Body of pancreas (tissue), 4 donors: Measurements from ENCODE around the gene ELF1.

Experiments used
- CTCF ChIP-seq, 7 experiments: fragments of 450-650 bp in 4 of 7; fragments of 200-600 bp in 3 of 7; sonication (generic) in 3 of 7; IDR thresholded peaks; one replicate each; pipeline ENCODE4 v1.5.1; 2016 to 2019; ENCODE audit warnings: antibody characterized with exemption in 7 of 7
- POLR2A ChIP-seq, 3 donors: fragments of 450-650 bp; IDR thresholded peaks; one replicate each; pipeline ENCODE4 v1.6.1; 2016; ENCODE audit warnings: antibody characterized with exemption in 3 of 3, mild to moderate bottlenecking in 2 of 3

GRCh38 chr13:40983259-40983658, 35.9 kb downstream of the ELF1 start:
- TF ChIP-seq CTCF (IDR thresholded peaks at IDR 0.05) (no peak), POLR2A (IDR thresholded peaks at IDR 0.05) (no peak)
